Neuronal stem cell (in vitro differentiated cells): Measurements from ENCODE around the gene PTPRH.
"Not testable (repeated sequence)": the region's sequence is repeated elsewhere in the genome, so short reads cannot be mapped to it uniquely, and the experiment has no call there.

Experiments
- DNase-seq: peaks from one replicate; pipeline ENCODE4 v3.0.0-alpha.2; 2013; ENCODE audit warnings: low spot score
- H2AFZ ChIP-seq: one replicate; pipeline ENCODE4 v1.6.1; 2013; ENCODE audit warnings: mild to moderate bottlenecking, low read length, inconsistent platforms
- H2AK5ac ChIP-seq: 2 replicates; pipeline ENCODE4 v1.6.1; 2013; ENCODE audit warnings: low read depth, mild to moderate bottlenecking, inconsistent platforms, low read length, moderate library complexity, mixed read lengths
- H2BK120ac ChIP-seq: 2 replicates; pipeline ENCODE4 v1.6.1; 2013; ENCODE audit warnings: low read depth, mild to moderate bottlenecking, inconsistent platforms, low read length, moderate library complexity, mixed read lengths
- H2BK12ac ChIP-seq: one replicate; pipeline ENCODE4 v1.6.1; 2013; ENCODE audit warnings: low read length, inconsistent platforms
- H2BK15ac ChIP-seq: 2 replicates; pipeline ENCODE4 v1.6.1; 2013; ENCODE audit warnings: mild to moderate bottlenecking, low read length, inconsistent platforms, mixed read lengths
- H2BK5ac ChIP-seq: one replicate; pipeline ENCODE4 v1.6.1; 2013; ENCODE audit warnings: inconsistent platforms, mild to moderate bottlenecking, low read length, moderate library complexity
- H3K14ac ChIP-seq: one replicate; pipeline ENCODE4 v1.6.1; 2013; ENCODE audit warnings: low read length, inconsistent platforms
- H3K18ac ChIP-seq: 2 replicates; pipeline ENCODE4 v1.6.1; 2013; ENCODE audit warnings: low read length, inconsistent platforms
- H3K23ac ChIP-seq: 2 replicates; pipeline ENCODE4 v1.6.1; 2013; ENCODE audit warnings: low read depth, mild to moderate bottlenecking, mixed read lengths, low read length, inconsistent platforms; ENCODE audit not compliant: poor library complexity
- H3K27ac ChIP-seq: replicated peaks from 3 replicates; pipeline ENCODE4 v1.5.1; 2013; ENCODE audit warnings: low read length, inconsistent platforms
- H3K27me3 ChIP-seq, 3 experiments: 2 replicates each; pipeline ENCODE4 v1.6.1; 2013; ENCODE audit warnings: low read length in 3 of 3, mild to moderate bottlenecking in 2 of 3, inconsistent platforms in 1 of 3, low read depth in 1 of 3, mixed read lengths in 1 of 3, moderate library complexity in 1 of 3; ENCODE audit not compliant: control insufficient read depth in 3 of 3, insufficient read depth in 3 of 3
- H3K36me3 ChIP-seq, 2 donors: replicated peaks in 1 of 2; 2 replicates each; pipeline ENCODE4 v1.6.1; 2013; ENCODE audit warnings: low read length in 2 of 2; ENCODE audit not compliant: control insufficient read depth in 2 of 2, insufficient read depth in 2 of 2
- H3K4ac ChIP-seq: 2 replicates; pipeline ENCODE4 v1.6.1; 2013; ENCODE audit warnings: inconsistent platforms, mild to moderate bottlenecking, low read length, moderate library complexity
- H3K4me1 ChIP-seq, 2 donors: 1 replicate in 1 of 2; 2 replicates in 1 of 2; pipeline ENCODE4 v1.6.1; 2013; ENCODE audit warnings: low read length in 2 of 2, low read depth in 1 of 2; ENCODE audit not compliant: control insufficient read depth in 2 of 2, insufficient read depth in 1 of 2
- H3K4me2 ChIP-seq: one replicate; pipeline ENCODE4 v1.6.1; 2013; ENCODE audit warnings: mild to moderate bottlenecking, low read length, inconsistent platforms; ENCODE audit not compliant: insufficient read depth, poor library complexity, severe bottlenecking
- H3K4me3 ChIP-seq, 2 donors: 2 replicates each; pipeline ENCODE4 v1.5.1; 2013; ENCODE audit warnings: low read length in 2 of 2, mild to moderate bottlenecking in 2 of 2, inconsistent platforms in 1 of 2, moderate library complexity in 1 of 2
- H3K79me1 ChIP-seq: one replicate; pipeline ENCODE4 v1.6.1; 2013; ENCODE audit warnings: low read depth, mild to moderate bottlenecking, inconsistent platforms, low read length, moderate library complexity
- H3K9ac ChIP-seq: one replicate; pipeline ENCODE4 v1.6.1; 2013; ENCODE audit warnings: mild to moderate bottlenecking, low read depth, low read length, inconsistent platforms; ENCODE audit not compliant: poor library complexity
- H3K9me3 ChIP-seq, 2 donors: replicated peaks in 1 of 2; 2 replicates each; pipeline versions ENCODE3 to v1.6.1; 2013; ENCODE audit warnings: low read length in 2 of 2, mild to moderate bottlenecking in 2 of 2, inconsistent platforms in 1 of 2, low read depth in 1 of 2, mixed read lengths in 1 of 2, moderate library complexity in 1 of 2; ENCODE audit not compliant: control insufficient read depth in 2 of 2, insufficient read depth in 1 of 2
- H4K8ac ChIP-seq: one replicate; pipeline ENCODE4 v1.6.1; 2013; ENCODE audit warnings: low read depth, mild to moderate bottlenecking, inconsistent platforms, low read length, moderate library complexity
- H4K91ac ChIP-seq: one replicate; pipeline ENCODE4 v1.6.1; 2013; ENCODE audit warnings: low read length, low read depth, mild to moderate bottlenecking, inconsistent platforms; ENCODE audit not compliant: poor library complexity
- WGBS, 2 donors: extraction: QIAGEN DNeasy Blood & Tissue Kit; methylation state at CpG; one replicate each; pipeline ENCODE4 v1.1.7; 2013; ENCODE audit warnings: missing lambda C conversion rate in 2 of 2, mixed read lengths in 1 of 2; ENCODE audit not compliant: insufficient read length in 2 of 2, insufficient replicate concordance in 1 of 2; ENCODE audit errors: extremely low coverage in 2 of 2; 5-methylcytosine and 5-hydroxymethylcytosine counted together

The PTPRH gene

GRCh38 chr19:55172318-55172717 lies 37.0 kb downstream of the PTPRH start:
- H3K23ac ChIP-seq, H3K4me1 ChIP-seq, H3K36me3 ChIP-seq, H3K14ac ChIP-seq, H2AFZ ChIP-seq, H2BK12ac ChIP-seq, H3K9ac ChIP-seq, H4K8ac ChIP-seq, H3K18ac ChIP-seq, H4K91ac ChIP-seq, H3K4me3 ChIP-seq, H3K4ac ChIP-seq, H2BK15ac ChIP-seq, H2BK5ac ChIP-seq, H3K9me3 ChIP-seq, H3K27ac ChIP-seq, H3K4me2 ChIP-seq, DNase-seq, H2AK5ac ChIP-seq, H3K79me1 ChIP-seq, H2BK120ac ChIP-seq: not testable (repeated sequence)
- peaks cover 4 to 59% (median 8%) of the 10 kb centered on the region in 3 experiments for H3K27me3 ChIP-seq
- no CpG with 5 or more reads among the region's 9 CpGs for WGBS, 2 donors

- peaks cover 4 to 53% (median 8%) of the 10 kb centered on the region in 3 experiments for H3K27me3 ChIP-seq
- H3K4ac ChIP-seq, result no peak overlapping the region
- WGBS, 2 donors, result no CpG with 5 or more reads among the region's 5 CpGs
- no peaks in the 10 kb centered on the region for H3K79me1 ChIP-seq
- H3K4me2 ChIP-seq, result no peak overlapping the region
- H4K91ac ChIP-seq, result no peak overlapping the region
- H3K14ac ChIP-seq, result no peak overlapping the region
- no peak overlapping the region for H3K27ac ChIP-seq
- H3K18ac ChIP-seq, result no peak overlapping the region
- no peak overlapping the region for H3K9ac ChIP-seq
- no peak overlapping the region for H2AFZ ChIP-seq
- no peak overlapping the region for H2BK15ac ChIP-seq
- no peak for DNase-seq
- peaks cover 6 to 7% of the 10 kb centered on the region in 2 donors for H3K4me1 ChIP-seq
- peaks cover 3 to 5% of the 10 kb centered on the region in 2 donors for H3K9me3 ChIP-seq
- no peak overlapping the region for H2BK5ac ChIP-seq
- no peak overlapping the region for H2AK5ac ChIP-seq
- no peak overlapping the region for H3K4me3 ChIP-seq
- no peaks in the 10 kb centered on the region for H3K36me3 ChIP-seq
- H4K8ac ChIP-seq, result no peak overlapping the region
- no peak overlapping the region for H2BK120ac ChIP-seq
- no peak overlapping the region for H3K23ac ChIP-seq
- H2BK12ac ChIP-seq, result no peak overlapping the region
Measured at GRCh38 chr19:55171440-55171839, 37.9 kb downstream of the PTPRH start.

- Histone ChIP-seq H2AFZ (no peak overlapping the region), H3K4me1 (peaks cover 6 to 7% of the 10 kb centered on the region in 2 donors), H2BK15ac (no peak overlapping the region), H3K23ac (no peak overlapping the region), H3K27me3 (peaks cover 4 to 34% (median 8%) of the 10 kb centered on the region in 3 experiments), H3K18ac (no peak overlapping the region), H3K27ac (no peak overlapping the region), H3K14ac (no peak overlapping the region), H3K4me3 (no peak overlapping the region), H2BK5ac (no peak overlapping the region), H2AK5ac (no peak overlapping the region), H3K4me2 (no peak overlapping the region), H3K36me3 (no peaks in the 10 kb centered on the region), H3K4ac (no peak overlapping the region), H3K79me1 (no peaks in the 10 kb centered on the region), H2BK12ac (no peak overlapping the region), H3K9me3 (no peaks in the 10 kb centered on the region), H2BK120ac (no peak overlapping the region), H3K9ac (no peak overlapping the region), H4K8ac (no peak overlapping the region), H4K91ac (no peak overlapping the region)
- no CpG with 5 or more reads among the region's 4 CpGs for WGBS, 2 donors
- no peak for DNase-seq
Measured at GRCh38 chr19:55169136-55169535, 40.2 kb downstream of the PTPRH start.

- Histone ChIP-seq H3K27me3 (peaks cover 3 to 25% (median 11%) of the 10 kb centered on the region in 3 experiments), H4K8ac (no peak within 1 kb of the TSS), H3K36me3 (no peaks in the 10 kb centered on the region), H3K27ac (no peak within 1 kb of the TSS), H3K9me3 (no peaks in the 10 kb centered on the region), H2BK15ac (no peak within 1 kb of the TSS), H3K4me2 (peak within 1 kb of the TSS; percentile 83), H3K23ac (peak within 1 kb of the TSS; percentile 20), H3K9ac (peak within 1 kb of the TSS; percentile 45), H3K4me1 (peaks cover 0 to 2% of the 10 kb centered on the region in 2 donors), H2BK5ac (no peak within 1 kb of the TSS), H3K18ac (no peak within 1 kb of the TSS), H2AFZ (peak within 1 kb of the TSS; percentile 93), H4K91ac (no peak within 1 kb of the TSS), H2AK5ac (no peak within 1 kb of the TSS), H3K79me1 (no peaks in the 10 kb centered on the region), H3K4me3 (peak within 1 kb of the TSS; percentile 53 to 79), H3K14ac (no peak within 1 kb of the TSS), H3K4ac (no peak within 1 kb of the TSS), H2BK12ac (no peak within 1 kb of the TSS), H2BK120ac (no peak within 1 kb of the TSS)
- no CpG with 5 or more reads among the region's 33 CpGs for WGBS, 2 donors
- peak; percentile 98 for DNase-seq
Measured at GRCh38 chr19:55166530-55167268, 42.6 kb downstream of the PTPRH start, which contains the start of gene DNAAF3. Gene DNAAF3 (minus strand): TSS chr19:55166613. CDS start chr19:55166413, 200 bp downstream.
